Sigmoid colon (tissue), 7 donors: ENCODE results near the gene CRLF1. TPM values are rescaled to one million over a fixed set of nuclear protein-coding genes. Genes with fewer than 3 reads are reported as not detected.
A peak's percentile ranks its signal among the peaks of the same experiment; 100 is the strongest.

Source experiments
- DNase-seq: peaks from one replicate; pipeline ENCODE4 v3.0.0-alpha.2; 2019
- H3K27ac ChIP-seq, 4 donors: fragments of 200-600 bp; sonication (generic); one replicate each; pipeline ENCODE4 v1.5.1; 2016 to 2019; ENCODE audit warnings: mild to moderate bottlenecking in 1 of 4
- H3K27me3 ChIP-seq, 3 donors: fragments of 200-600 bp; sonication (generic); one replicate each; pipeline ENCODE4 v1.5.1; 2019; ENCODE audit warnings: mild to moderate bottlenecking in 1 of 3
- H3K36me3 ChIP-seq, 4 donors: fragments of 200-600 bp; sonication (generic); one replicate each; pipeline ENCODE4 v1.5.1; 2016 to 2019
- H3K4me1 ChIP-seq, 4 donors: fragments of 200-600 bp; sonication (generic); one replicate each; pipeline ENCODE4 v1.5.1; 2017 to 2019
- H3K4me3 ChIP-seq, 4 donors: fragments of 200-600 bp; sonication (generic); one replicate each; pipeline ENCODE4 v1.5.1; 2017 to 2019; ENCODE audit warnings: mild to moderate bottlenecking in 2 of 4, moderate library complexity in 1 of 4
- H3K9me3 ChIP-seq, 4 donors: fragments of 200-600 bp in 3 of 4; sonication (generic) in 3 of 4; one replicate each; pipeline versions ENCODE4 v1.5.1 to v1.6.1; 2013 to 2019
- CTCF ChIP-seq, 4 experiments: fragments of 450-650 bp in 3 of 4; fragments of 200-600 bp in 1 of 4; IDR thresholded peaks; one replicate each; pipeline ENCODE4 v1.5.1; 2016 to 2019; ENCODE audit warnings: antibody characterized with exemption in 4 of 4, mild to moderate bottlenecking in 3 of 4, moderate library complexity in 2 of 4
- EP300 ChIP-seq, 4 donors: sonication (generic); formaldehyde crosslinking; IDR thresholded peaks; one replicate each; pipeline ENCODE4 v1.6.1; 2017; ENCODE audit warnings: antibody characterized with exemption in 4 of 4
- POLR2A ChIP-seq, 2 donors: fragments of 450-650 bp; IDR thresholded peaks; one replicate each; pipeline ENCODE4 v1.6.1; 2016; ENCODE audit warnings: antibody characterized with exemption in 2 of 2, mild to moderate bottlenecking in 2 of 2, moderate library complexity in 2 of 2
- POLR2AphosphoS5 ChIP-seq, 4 donors: sonication (generic); formaldehyde crosslinking; IDR thresholded peaks; one replicate each; pipeline ENCODE4 v1.6.1; 2017; ENCODE audit warnings: antibody characterized with exemption in 4 of 4
- WGBS, 2 donors: extraction: QIAGEN DNeasy Blood & Tissue Kit; methylation state at CpG; one replicate each; pipeline ENCODE4 v1.1.7; 2013; 5-methylcytosine and 5-hydroxymethylcytosine counted together
- intact Hi-C: fragments of 100-400 bp; cut with DNase I; formaldehyde crosslinking; loops from one replicate; pipeline ENCODE4 v1.15.1; 2023
- polyA plus RNA-seq, 3 donors: library from polyadenylated mRNA; stranded (reverse); fragments of 200-250 nt; gene quantifications; one replicate each; pipeline ENCODE4 v1.2.3, GENCODE V29; 2013
- total RNA-seq, 4 donors: library from RNA; depleted of rRNA; stranded (reverse); fragments of >200 nt; gene quantifications; one replicate each; pipeline ENCODE4 v1.1.0, GENCODE V29; 2016
- donor health status: healthy with polysubstance abuse.
- donor health status: Bipolar disorder and iron deficiency.
- donor health status: healthy.

The CRLF1 gene
- total and polyA plus RNA-seq, 7 donors = 0.60 to 28.8 (median 6.1) TPM; not detected in 1

DNA sequence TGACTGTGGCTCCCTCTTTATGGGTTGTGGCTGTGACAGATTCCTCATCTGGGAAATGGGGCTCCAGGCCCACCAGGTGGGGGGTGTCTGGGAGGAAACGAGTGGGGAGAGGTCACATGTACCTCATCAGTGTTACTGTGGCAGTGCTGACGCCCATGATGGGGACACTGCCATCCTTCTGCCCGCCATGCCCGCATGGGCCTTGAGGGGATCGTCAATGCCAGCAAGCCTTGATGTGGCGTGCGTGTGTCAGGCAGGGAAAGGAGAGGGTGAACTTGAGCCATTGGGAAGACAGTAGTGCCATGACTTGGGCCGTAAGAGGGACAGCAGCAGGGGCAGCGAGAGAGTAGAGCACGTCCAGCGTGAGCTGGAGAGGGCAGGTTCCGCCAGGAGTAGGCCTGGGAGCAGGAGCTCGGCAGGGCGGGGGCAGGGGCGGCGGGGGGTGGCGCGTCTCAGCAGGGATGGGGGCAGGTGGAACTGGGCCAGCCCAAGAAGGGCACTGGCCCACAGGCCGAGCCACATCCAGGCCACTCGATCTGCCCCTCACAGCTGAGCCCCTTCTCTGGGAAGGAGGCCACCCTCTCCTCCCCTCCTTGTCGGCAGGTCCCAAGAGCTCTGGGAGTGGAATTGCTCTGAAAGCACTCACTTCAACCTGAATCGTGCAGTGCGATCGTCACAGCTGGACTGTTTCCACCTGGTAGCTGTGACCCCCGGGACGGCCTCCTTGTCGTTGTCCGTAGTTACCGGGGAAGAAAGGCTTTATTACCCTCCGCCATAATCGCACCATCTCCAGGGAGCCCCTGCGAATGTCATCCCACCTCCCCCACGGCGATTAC is 40.2 kb upstream of the CRLF1 start:
- intact Hi-C loops = no loop called here
- Histone ChIP-seq H3K27ac (no peak overlapping the region), H3K27me3 (no peaks in the 10 kb centered on the region), H3K4me1 (peaks cover 0 to 59% (median 53%) of the 10 kb centered on the region in 4 donors), H3K9me3 (no peaks in the 10 kb centered on the region), H3K36me3 (no peaks in the 10 kb centered on the region), H3K4me3 (no peak overlapping the region)
- WGBS, 2 donors = 94% methylated on average over 34 of the region's 34 CpGs
- DNase-seq = no peak
- TF ChIP-seq POLR2AphosphoS5 (IDR thresholded peaks at IDR 0.05) (no peak), EP300 (IDR thresholded peaks at IDR 0.05) (no peak), POLR2A (IDR thresholded peaks at IDR 0.05) (no peak), CTCF (IDR thresholded peaks at IDR 0.05) (no peak)

- TF ChIP-seq EP300 (IDR thresholded peaks at IDR 0.05) (no peak), POLR2A (IDR thresholded peaks at IDR 0.05) (no peak)
- no peaks in the 10 kb centered on the region for H3K36me3 ChIP-seq
- intact Hi-C loops = no loop called here
- no peak for DNase-seq
- no peaks in the 10 kb centered on the region for H3K27me3 ChIP-seq
- H3K4me1 ChIP-seq = peaks cover 0 to 43% (median 37%) of the 10 kb centered on the region in 4 donors
- 83 to 93% methylated on average over 13 of the region's 13 CpGs for WGBS, 2 donors
- H3K4me3 ChIP-seq = peak overlapping the region in 1 of 4 donors; percentile 17
- no peaks in the 10 kb centered on the region for H3K9me3 ChIP-seq
- peak overlapping the region; percentile 47 to 64 (median 60) for H3K27ac ChIP-seq
Observed at GRCh38 chr19:18645035-18645511, 38.5 kb upstream of the CRLF1 start.

GRCh38 chr19:18644196-18645034 is 37.8 kb upstream of the CRLF1 start:
- H3K36me3 ChIP-seq = no peaks in the 10 kb centered on the region
- H3K4me3 ChIP-seq = peak overlapping the region in 1 of 4 donors; percentile 17
- intact Hi-C loops = no loop called here
- no peaks in the 10 kb centered on the region for H3K9me3 ChIP-seq
- 52 to 67% methylated on average over 15 of the region's 15 CpGs for WGBS, 2 donors
- H3K27ac ChIP-seq = peak overlapping the region; percentile 47 to 64 (median 60)
- DNase-seq = no peak
- no peak for TF ChIP-seq EP300 (IDR thresholded peaks at IDR 0.05)
- TF ChIP-seq POLR2AphosphoS5 (IDR thresholded peaks at IDR 0.05) = peak in 1 of 4 donors; percentile 20
- no peak for TF ChIP-seq POLR2A (IDR thresholded peaks at IDR 0.05)
- H3K4me1 ChIP-seq = peaks cover 0 to 41% (median 30%) of the 10 kb centered on the region in 4 donors
- no peaks in the 10 kb centered on the region for H3K27me3 ChIP-seq

DNA sequence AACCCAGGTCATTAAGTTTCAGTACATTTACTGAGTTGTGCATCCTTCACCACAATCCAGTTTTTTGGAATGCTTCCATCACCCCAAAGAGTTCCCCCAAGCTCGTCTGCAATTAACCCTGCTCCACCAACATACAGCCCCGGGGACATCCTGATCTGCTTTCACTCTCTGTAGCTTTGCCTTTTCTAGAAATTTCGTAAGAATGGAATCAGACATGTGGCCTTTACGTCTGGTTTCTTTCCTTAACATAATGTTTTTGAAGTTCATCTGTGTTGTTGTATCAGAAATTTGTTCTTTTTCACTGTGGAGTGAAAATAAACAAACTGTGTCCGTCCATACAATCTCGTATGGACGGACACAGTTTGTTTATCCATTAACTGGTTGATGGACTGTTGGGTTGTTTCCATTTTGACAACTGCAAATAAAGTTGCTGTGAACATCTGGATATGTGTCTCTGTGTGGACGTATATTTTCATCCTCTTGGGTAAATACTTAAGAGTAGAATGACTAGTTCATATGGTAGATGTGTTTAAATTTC is 33.2 kb upstream of the CRLF1 start:
- no peak overlapping the region for H3K4me3 ChIP-seq
- H3K4me1 ChIP-seq = peaks cover 0 to 34% (median 25%) of the 10 kb centered on the region in 4 donors
- H3K36me3 ChIP-seq = no peaks in the 10 kb centered on the region
- no peak for TF ChIP-seq POLR2AphosphoS5 (IDR thresholded peaks at IDR 0.05)
- no peak for TF ChIP-seq EP300 (IDR thresholded peaks at IDR 0.05)
- TF ChIP-seq CTCF (IDR thresholded peaks at IDR 0.05) = no peak
- TF ChIP-seq POLR2A (IDR thresholded peaks at IDR 0.05) = no peak
- no peaks in the 10 kb centered on the region for H3K9me3 ChIP-seq
- intact Hi-C loops = loop anchor here (5.0 kb wide), 1 partner anchor 548 kb away; no protein-coding TSS in a partner anchor
- WGBS, 2 donors = 75 to 76% methylated on average over 8 of the region's 8 CpGs
- DNase-seq = no peak
- H3K27ac ChIP-seq = no peak overlapping the region
- H3K27me3 ChIP-seq = no peaks in the 10 kb centered on the region
